GM12878 (cell line): ENCODE results near the gene PUSL1. TPM values are rescaled to one million over a fixed set of nuclear protein-coding genes. Genes with fewer than 3 reads are reported as not detected.

Experiments
- ATAC-seq: fragments of 200-7000 bp; cut with Tn5 transposase; 3 replicates; pipeline ENCODE4 v1.9.1; 2020; ENCODE audit warnings: mild to moderate bottlenecking, moderate library complexity
- BruUV-seq: library from RNA; stranded (reverse); fragments of 400-500 nt; replicated peaks from 2 replicates; lab custom pipeline; 2021; lab: Mats Ljungman, UMichigan
- CTCF ChIA-PET: fragments of 300-600 bp; sonication (Branson Sonifier 250); formaldehyde crosslinking; extraction: SDS; loops from one replicate; lab custom pipeline; 2021; ENCODE audit warnings: inconsistent platforms; lab: Yijun Ruan, JAX
- POLR2A ChIA-PET: fragments of 350-600 bp; formaldehyde crosslinking; extraction: SDS; loops from one replicate; lab custom pipeline; 2021; ENCODE audit warnings: inconsistent platforms; lab: Charles Lee
- RAD21 ChIA-PET: fragments of 300-600 bp; sonication (Branson Sonifier 250); formaldehyde crosslinking; loops from one replicate; lab custom pipeline; 2023; ENCODE audit warnings: antibody characterized with exemption; ENCODE audit not compliant: unreplicated experiment; lab: Charles Lee
- SMC1A ChIA-PET: fragments of 300-600 bp; sonication (Branson Sonifier 250); formaldehyde crosslinking; loops from one replicate; lab custom pipeline; 2023; ENCODE audit not compliant: unreplicated experiment, uncharacterized antibody; lab: Charles Lee
- DNase-seq: peaks from one replicate; pipeline ENCODE4 v3.0.0-alpha.2; 2011; ENCODE audit warnings: low read depth, low spot score
- FAIRE-seq: peaks from 3 replicates; lab custom pipeline; 2011; peaks lifted over from hg19 to GRCh38; lab: Jason Lieb, UNC
- H2AFZ ChIP-seq: 2 replicates; pipeline ENCODE4 v1.6.0; 2011; ENCODE audit warnings: low read depth, low read length, control low read depth; ENCODE audit not compliant: control insufficient read depth
- H3K27ac ChIP-seq: 2 replicates; pipeline ENCODE4 v1.5.1; 2011; ENCODE audit warnings: control low read depth; ENCODE audit not compliant: control insufficient read depth, insufficient read depth
- H3K27me3 ChIP-seq, 2 experiments: replicated peaks in 1 of 2; 2 replicates each; pipeline versions ENCODE4 v1.6.0 to v1.6.1; 2011; ENCODE audit warnings: low read length in 1 of 2; ENCODE audit not compliant: control insufficient read depth in 2 of 2, insufficient read depth in 2 of 2
- H3K36me3 ChIP-seq, 2 experiments: 2 replicates each; pipeline ENCODE4 v1.5.1; 2011; ENCODE audit warnings: low read length in 1 of 2; ENCODE audit not compliant: control insufficient read depth in 2 of 2, insufficient read depth in 2 of 2
- H3K4me1 ChIP-seq: 2 replicates; pipeline ENCODE4 v1.6.1; 2011; ENCODE audit warnings: mild to moderate bottlenecking, low read length, moderate library complexity, mixed read lengths; ENCODE audit not compliant: control insufficient read depth, insufficient read depth
- H3K4me2 ChIP-seq: 2 replicates; pipeline ENCODE4 v1.6.0; 2011; ENCODE audit warnings: control low read depth; ENCODE audit not compliant: control insufficient read depth, insufficient read depth
- H3K4me3 ChIP-seq: fragments of 200-600 bp; sonication (generic); 2 replicates; pipeline ENCODE4 v1.5.1; 2016
- H3K79me2 ChIP-seq: 2 replicates; pipeline ENCODE4 v1.6.0; 2011; ENCODE audit warnings: low read length; ENCODE audit not compliant: control insufficient read depth, insufficient read depth
- H3K9ac ChIP-seq: 2 replicates; pipeline ENCODE4 v1.8.0; 2011; ENCODE audit warnings: low read length, control low read depth, mixed read lengths; ENCODE audit not compliant: control insufficient read depth, insufficient read depth
- H3K9me3 ChIP-seq: replicated peaks from 3 replicates; pipeline ENCODE4 v1.5.1; 2011; ENCODE audit warnings: mild to moderate bottlenecking, low read length; ENCODE audit not compliant: control insufficient read depth, insufficient read depth
- H4K20me1 ChIP-seq: 2 replicates; pipeline ENCODE4 v1.6.0; 2011; ENCODE audit not compliant: control insufficient read depth, insufficient read depth
- ATF7 ChIP-seq: fragments of 450-650 bp; IDR thresholded peaks from 2 replicates; pipeline ENCODE4 v1.6.1; 2016; ENCODE audit warnings: low read depth, mild to moderate bottlenecking
- IKZF1 ChIP-seq: fragments of 450-650 bp; conservative IDR thresholded peaks from 2 replicates; pipeline ENCODE4 v1.6.1; 2017; ENCODE audit warnings: antibody characterized with exemption, mild to moderate bottlenecking
- KDM1A ChIP-seq: fragments of 200-600 bp; sonication (generic); IDR thresholded peaks from 2 replicates; pipeline ENCODE4 v1.6.1; 2016; ENCODE audit warnings: borderline replicate concordance
- MLLT1 ChIP-seq: fragments of 450-650 bp; IDR thresholded peaks from 2 replicates; pipeline ENCODE4 v1.6.1; 2016; ENCODE audit warnings: mild to moderate bottlenecking
- POLR2AphosphoS5 ChIP-seq: IDR thresholded peaks from 2 replicates; pipeline ENCODE4 v1.6.1; 2011; ENCODE audit warnings: mild to moderate bottlenecking, low read length, inconsistent platforms
- RAD21 ChIP-seq: IDR thresholded peaks from 2 replicates; pipeline ENCODE4 v1.6.1; 2011; ENCODE audit warnings: mild to moderate bottlenecking, low read depth, low read length, moderate library complexity; ENCODE audit not compliant: insufficient read depth
- SPI1 ChIP-seq: IDR thresholded peaks from 2 replicates; pipeline ENCODE4 v1.6.1; 2011; ENCODE audit warnings: low read depth, mild to moderate bottlenecking, low read length, moderate library complexity, borderline replicate concordance; ENCODE audit not compliant: insufficient read depth
- ZZZ3 ChIP-seq: IDR thresholded peaks from 2 replicates; pipeline ENCODE4 v1.6.1; 2011; ENCODE audit warnings: low read depth; ENCODE audit not compliant: control insufficient read depth, insufficient read length
- WGBS: methylation state at CpG from one replicate; pipeline ENCODE4 v1.1.6; 2016; ENCODE audit warnings: low lambda C conversion rate; ENCODE audit not compliant: insufficient replicate concordance, insufficient coverage; ENCODE audit errors: missing lambda C conversion rate; 5-methylcytosine and 5-hydroxymethylcytosine counted together
- in situ Hi-C: fragments of 300-500 bp; cut with MboI; formaldehyde crosslinking; loops from 9 replicates; pipeline ENCODE4 v1.14.3; 2018; ENCODE audit warnings: mixed read lengths
- intact Hi-C: fragments of 100-400 bp; cut with micrococcal nuclease; formaldehyde crosslinking; loops from one replicate; pipeline ENCODE4 v1.14.2; 2022; ENCODE audit not compliant: unreplicated experiment
- polyA plus RNA-seq, 11 experiments: library from polyadenylated mRNA; depleted of rRNA in 4 of 11; unstranded in 6 of 11; stranded (reverse) in 5 of 11; fragments of >200 nt; fragmentation: Nextera tagmentation in 4 of 11; fragmentation: Illumina TruSeq in 1 of 11; extraction: Ambion mirVana in 4 of 11; extraction: Trizol in 1 of 11; gene quantifications; 1 replicate in 1 of 11; 2 replicates in 10 of 11; pipeline versions ENCODE4 v1.2.1 to v1.2.3, GENCODE V29; 2011 to 2016; ENCODE audit warnings: inconsistent platforms in 2 of 11, missing spikeins in 2 of 11, low read depth in 1 of 11
- total RNA-seq, 4 experiments: library from RNA; depleted of rRNA in 3 of 4; stranded (reverse); fragments of >200 nt in 3 of 4; fragmentation: Illumina TruSeq in 1 of 4; extraction: Trizol in 1 of 4; gene quantifications; 2 replicates each; pipeline versions ENCODE4 v1.2.1 to v1.2.3, GENCODE V29; 2013 to 2021

Gene PUSL1
- total and polyA plus RNA-seq, 10 of the 15 experiments (the other 5 are each of a cell fraction or from before 2014, with no cell fraction given), result 0.16 to 28.4 (median 15.1) TPM

- ChIA-PET POLR2A (interaction anchor here (0.6 kb wide), 1 partner anchor 134 kb away, joined by 3 read pairs; no protein-coding TSS in a partner anchor), RAD21 (no interaction called here)
Measured at GRCh38 chr1:1268284-1268682, 40.1 kb upstream of the PUSL1 start.

GRCh38 chr1:1270813-1271212 is 37.6 kb upstream of the PUSL1 start:
- H3K79me2 ChIP-seq, result peaks cover 44% of the 10 kb centered on the region

More at GRCh38 chr1:1268284-1268682, 40.1 kb upstream of the PUSL1 start:
- Histone ChIP-seq H3K9ac (no peak overlapping the region), H3K9me3 (no peaks in the 10 kb centered on the region), H3K4me3 (no peak overlapping the region), H2AFZ (no peak overlapping the region), H3K4me1 (peaks cover 14% of the 10 kb centered on the region), H4K20me1 (peaks cover 4% of the 10 kb centered on the region; the same call in 1 of the 2 replicates), H3K27me3 (no peaks in the 10 kb centered on the region), H3K36me3 (peaks cover 9 to 13% of the 10 kb centered on the region in 2 experiments; a peak in 3 of 4 replicates), H3K4me2 (no peak overlapping the region), H3K79me2 (peaks cover 41% of the 10 kb centered on the region), H3K27ac (no peak overlapping the region)
- SMC1A ChIA-PET, result no interaction called here
- CTCF ChIA-PET, result no interaction called here
- in situ Hi-C loops, result no loop called here
- BruUV-seq, result no TSS peak
- intact Hi-C loops, result no loop called here
- no peak for FAIRE-seq
- WGBS, result 98% methylated on average over 13 of the region's 13 CpGs
- DNase-seq, result no peak
- 0 out of 2 replicates have a peak, but pooled peaks have one; percentile 8 for TF ChIP-seq POLR2AphosphoS5
- TF ChIP-seq MLLT1, result no peak
- ATAC-seq, result no peak

More at GRCh38 chr1:1270813-1271212, 37.6 kb upstream of the PUSL1 start:
- BruUV-seq, result no TSS peak
- TF ChIP-seq RAD21 (no peak), IKZF1 (0 out of 2 replicates have a peak, but pooled peaks have one; percentile 20), ATF7 (no peak), ZZZ3 (no peak), KDM1A (no peak), SPI1 (no peak), MLLT1 (no peak)
- CTCF ChIA-PET, result interaction anchor here (0.9 to 1.6 kb wide), 2 partner anchors 19 to 148 kb away, joined by 3 to 8 read pairs; no protein-coding TSS in a partner anchor
- in situ Hi-C loops (no loop called here), intact Hi-C loops (no loop called here)
- DNase-seq (no peak), FAIRE-seq (no peak), ATAC-seq (no peak)
- Histone ChIP-seq H3K4me1 (peaks cover 18% of the 10 kb centered on the region), H2AFZ (no peak overlapping the region), H4K20me1 (peaks cover 4% of the 10 kb centered on the region; the same call in 1 of the 2 replicates), H3K9ac (0 out of 2 replicates have a peak overlapping the region, but pooled peaks have one; percentile 19), H3K9me3 (no peaks in the 10 kb centered on the region), H3K27ac (peak overlapping the region; percentile 1; the same call in 1 of the 2 replicates), H3K36me3 (peaks cover 8 to 10% of the 10 kb centered on the region in 2 experiments; a peak in 3 of 4 replicates), H3K4me2 (peak overlapping the region; percentile 100), H3K4me3 (peak overlapping the region; percentile 56; the same call in 1 of the 2 replicates), H3K27me3 (no peaks in the 10 kb centered on the region)
- RAD21 ChIA-PET, result no interaction called here
- SMC1A ChIA-PET, result no interaction called here
- POLR2A ChIA-PET, result interaction anchor here (0.6 kb wide), 1 partner anchor 11 kb away, joined by 3 read pairs; no protein-coding TSS in a partner anchor
- 27% methylated on average over 7 of the region's 7 CpGs for WGBS
